ENCODE results near the gene TMPRSS9. TPM values are rescaled to one million over a fixed set of nuclear protein-coding genes. Genes with fewer than 3 reads are reported as not detected.
A peak's percentile ranks its signal among the peaks of the same experiment; 100 is the strongest.
"Not testable (repeated sequence)": the region's sequence is repeated elsewhere in the genome, so short reads cannot be mapped to it uniquely, and the experiment has no call there.

Gene TMPRSS9
- total RNA-seq, 4 donors from 2014 or later, result not detected

GRCh38 chr19:2385053-2385721, 25.1 kb downstream of the TMPRSS9 start:
- H3K4me1 ChIP-seq, result peaks cover 15% of the 10 kb centered on the region
- peak overlapping the region; percentile 23 for H3K4me3 ChIP-seq
- no peaks in the 10 kb centered on the region for H3K36me3 ChIP-seq
- no peaks in the 10 kb centered on the region for H3K9me3 ChIP-seq
- H3K27ac ChIP-seq, result no peak overlapping the region
- 53% methylated on average over 7 of the region's 37 CpGs for WGBS
- no peaks in the 10 kb centered on the region for H3K27me3 ChIP-seq
- no peak for DNase-seq (ENCODE audit: low spot score in 2 of 2)
- TF ChIP-seq CTCF (IDR thresholded peaks at IDR 0.05) (no peak), POLR2A (IDR thresholded peaks at IDR 0.05) (no peak), EP300 (IDR thresholded peaks at IDR 0.05) (no peak), POLR2AphosphoS5 (IDR thresholded peaks at IDR 0.05) (no peak)

GRCh38 chr19:2387367-2388288, 27.6 kb downstream of the TMPRSS9 start:
- H3K27me3 ChIP-seq, result no peaks in the 10 kb centered on the region
- no peaks in the 10 kb centered on the region for H3K36me3 ChIP-seq
- TF ChIP-seq POLR2AphosphoS5 (IDR thresholded peaks at IDR 0.05) (no peak), POLR2A (IDR thresholded peaks at IDR 0.05) (no peak), EP300 (IDR thresholded peaks at IDR 0.05) (no peak), CTCF (IDR thresholded peaks at IDR 0.05) (no peak)
- DNase-seq (ENCODE audit: low spot score in 2 of 2), result no peak
- H3K27ac ChIP-seq, result no peak overlapping the region
- no peak overlapping the region for H3K4me3 ChIP-seq
- peaks cover 15% of the 10 kb centered on the region for H3K4me1 ChIP-seq
- 74% methylated on average over 13 of the region's 20 CpGs for WGBS
- H3K9me3 ChIP-seq, result no peaks in the 10 kb centered on the region

GRCh38 chr19:2389594-2389993, 29.5 kb downstream of the TMPRSS9 start:
- peaks cover 11% of the 10 kb centered on the region for H3K4me1 ChIP-seq
- no peak for DNase-seq (ENCODE audit: low spot score in 2 of 2)
- H3K4me3 ChIP-seq, result no peak overlapping the region
- H3K9me3 ChIP-seq, result no peaks in the 10 kb centered on the region
- no peaks in the 10 kb centered on the region for H3K27me3 ChIP-seq
- H3K27ac ChIP-seq, result no peak overlapping the region
- 85% methylated on average over 19 of the region's 21 CpGs for WGBS
- H3K36me3 ChIP-seq, result no peaks in the 10 kb centered on the region
- no peak for TF ChIP-seq EP300 (IDR thresholded peaks at IDR 0.05)
- no peak for TF ChIP-seq CTCF (IDR thresholded peaks at IDR 0.05)
- no peak for TF ChIP-seq POLR2AphosphoS5 (IDR thresholded peaks at IDR 0.05)
- TF ChIP-seq POLR2A (IDR thresholded peaks at IDR 0.05), result no peak

- no peak overlapping the region for H3K4me3 ChIP-seq
- 9% methylated on average over 10 of the region's 10 CpGs for WGBS
- peaks cover 4% of the 10 kb centered on the region for H3K27me3 ChIP-seq
- TF ChIP-seq CTCF (IDR thresholded peaks at IDR 0.05), result peak; percentile 73 to 74
- no peak for TF ChIP-seq POLR2AphosphoS5 (IDR thresholded peaks at IDR 0.05)
- no peaks in the 10 kb centered on the region for H3K4me1 ChIP-seq
- H3K27ac ChIP-seq, result no peak overlapping the region
- no peaks in the 10 kb centered on the region for H3K36me3 ChIP-seq
- no peaks in the 10 kb centered on the region for H3K9me3 ChIP-seq
- no peak for DNase-seq (ENCODE audit: low spot score in 2 of 2)
These were observed 31.2 kb downstream of the TMPRSS9 start for GRCh38 chr19:2391118-2391725.

GRCh38 chr19:2392366-2392765, 32.3 kb downstream of the TMPRSS9 start:
- TF ChIP-seq EP300 (IDR thresholded peaks at IDR 0.05) (no peak), CTCF (IDR thresholded peaks at IDR 0.05) (no peak), POLR2A (IDR thresholded peaks at IDR 0.05) (no peak), POLR2AphosphoS5 (IDR thresholded peaks at IDR 0.05) (no peak)
- Histone ChIP-seq H3K4me3 (no peak overlapping the region), H3K4me1 (no peaks in the 10 kb centered on the region), H3K27me3 (peaks cover 8% of the 10 kb centered on the region), H3K36me3 (no peaks in the 10 kb centered on the region), H3K27ac (no peak overlapping the region), H3K9me3 (no peaks in the 10 kb centered on the region)
- WGBS, result 54% methylated on average over 7 of the region's 7 CpGs
- no peak for DNase-seq (ENCODE audit: low spot score in 2 of 2)

- not testable (repeated sequence) for H3K27me3 ChIP-seq; H3K36me3 ChIP-seq; H3K4me3 ChIP-seq; H3K4me1 ChIP-seq; H3K27ac ChIP-seq; DNase-seq (ENCODE audit: low spot score in 2 of 2); H3K9me3 ChIP-seq
- WGBS, result 78% methylated on average over 8 of the region's 8 CpGs
These were observed 32.8 kb downstream of the TMPRSS9 start for GRCh38 chr19:2392899-2393298.
